B cell (primary cell): ENCODE results near the gene STPG4. TPM values are rescaled to one million over a fixed set of nuclear protein-coding genes. Genes with fewer than 3 reads are reported as not detected.

Experiments
- ATAC-seq: fragments of 200-7000 bp; cut with Tn5 transposase; one replicate; pipeline ENCODE4 v1.10.0; 2021; ENCODE audit warnings: low read depth, mild to moderate bottlenecking, moderate number of reproducible peaks, moderate library complexity
- CTCF ChIA-PET: fragments of 350-600 bp; sonication (Branson Sonifier 250); formaldehyde crosslinking; loops from one replicate; lab custom pipeline; 2021; ENCODE audit warnings: antibody characterized with exemption, inconsistent platforms; lab: Charles Lee
- POLR2A ChIA-PET: fragments of 350-600 bp; sonication (Branson Sonifier 250); formaldehyde crosslinking; loops from one replicate; lab custom pipeline; 2021; ENCODE audit warnings: antibody characterized with exemption; lab: Charles Lee
- DNase-seq: peaks from one replicate; pipeline ENCODE4 v3.0.0; 2013
- H2AFZ ChIP-seq: 2 replicates; pipeline ENCODE4 v1.6.1; 2012; ENCODE audit warnings: mild to moderate bottlenecking, low read depth, low read length; ENCODE audit not compliant: insufficient read depth, poor library complexity, severe bottlenecking
- H3K27ac ChIP-seq, 2 donors: 1 replicate in 1 of 2; 2 replicates in 1 of 2; pipeline ENCODE4 v1.5.1; 2012 to 2013; ENCODE audit warnings: low read length in 2 of 2, mild to moderate bottlenecking in 2 of 2, moderate library complexity in 1 of 2
- H3K27me3 ChIP-seq, 4 experiments: fragments of 200-600 bp in 1 of 4; sonication (generic) in 1 of 4; replicated peaks in 1 of 4; 1 replicate in 2 of 4; 2 replicates in 2 of 4; pipeline versions ENCODE4 v1.6.1 to v1.7.0; 2013 to 2016; ENCODE audit warnings: low read length in 3 of 4, mild to moderate bottlenecking in 2 of 4, mixed read lengths in 1 of 4, moderate library complexity in 1 of 4; ENCODE audit not compliant: insufficient read depth in 4 of 4, control insufficient read depth in 3 of 4; ENCODE audit errors: control extremely low read depth in 1 of 4
- H3K36me3 ChIP-seq, 2 experiments: replicated peaks in 1 of 2; 1 replicate in 1 of 2; 2 replicates in 1 of 2; pipeline versions ENCODE4 v1.6.1 to v1.7.1; 2013; ENCODE audit warnings: low read length in 1 of 2; ENCODE audit not compliant: insufficient read depth in 2 of 2, control insufficient read depth in 1 of 2; ENCODE audit errors: control extremely low read depth in 1 of 2, extremely low read depth in 1 of 2
- H3K4me1 ChIP-seq, 2 donors: fragments of 200-600 bp in 1 of 2; sonication (generic) in 1 of 2; 1 replicate in 1 of 2; 2 replicates in 1 of 2; pipeline versions ENCODE4 v1.5.1 to v1.6.1; 2013 to 2017; ENCODE audit warnings: low read length in 2 of 2; ENCODE audit not compliant: control insufficient read depth in 2 of 2, insufficient read depth in 2 of 2
- H3K4me2 ChIP-seq: replicated peaks from 2 replicates; pipeline ENCODE3; 2012; ENCODE audit warnings: mild to moderate bottlenecking, low read depth, low read length; ENCODE audit not compliant: poor library complexity, severe bottlenecking
- H3K4me3 ChIP-seq, 5 experiments: fragments of 200-600 bp in 1 of 5; sonication (generic) in 1 of 5; 1 replicate in 3 of 5; 2 replicates in 2 of 5; pipeline versions ENCODE4 v1.5.1 to v1.7.0; 2011 to 2016; ENCODE audit warnings: low read length in 4 of 5, mild to moderate bottlenecking in 4 of 5, low read depth in 2 of 5, control low read depth in 1 of 5, moderate library complexity in 1 of 5; ENCODE audit not compliant: insufficient read depth in 1 of 5; ENCODE audit errors: control extremely low read depth in 1 of 5, extremely low read depth in 1 of 5
- H3K79me2 ChIP-seq: fragments of 200-600 bp; sonication (generic); one replicate; pipeline ENCODE4 v1.6.0; 2016; ENCODE audit warnings: low read length; ENCODE audit not compliant: control insufficient read depth, insufficient read depth
- H3K9ac ChIP-seq: fragments of 200-600 bp; sonication (generic); 2 replicates; pipeline ENCODE4 v1.6.1; 2017; ENCODE audit warnings: mild to moderate bottlenecking, low read length, moderate library complexity
- H3K9me3 ChIP-seq, 3 donors: one replicate each; pipeline versions ENCODE4 v1.6.1 to v1.7.1; 2013; ENCODE audit warnings: low read length in 2 of 3; ENCODE audit not compliant: control insufficient read depth in 2 of 3, insufficient read depth in 1 of 3; ENCODE audit errors: control extremely low read depth in 1 of 3
- H4K20me1 ChIP-seq: 2 replicates; pipeline ENCODE4 v1.6.0; 2012; ENCODE audit warnings: mild to moderate bottlenecking, low read length; ENCODE audit not compliant: insufficient read depth, control insufficient read depth, poor library complexity, severe bottlenecking
- H3K27ac Mint-ChIP-seq: one replicate; pipeline ENCODE4 v1.8.0; 2021; ENCODE audit warnings: mixed read lengths
- H3K27me3 Mint-ChIP-seq: one replicate; pipeline ENCODE4 v1.8.0; 2021; ENCODE audit warnings: mixed read lengths
- H3K4me1 Mint-ChIP-seq: one replicate; pipeline ENCODE4 v1.8.0; 2021; ENCODE audit warnings: mixed read lengths
- H3K4me3 Mint-ChIP-seq: one replicate; pipeline ENCODE4 v1.8.0; 2021; ENCODE audit warnings: mixed read lengths
- H3K9me3 Mint-ChIP-seq: one replicate; pipeline ENCODE4 v1.8.0; 2022; ENCODE audit warnings: mixed read lengths; ENCODE audit not compliant: insufficient read depth
- EZH2 ChIP-seq: IDR thresholded peaks from 2 replicates; pipeline ENCODE4 v1.6.1; 2012; ENCODE audit warnings: borderline replicate concordance, low read depth, mild to moderate bottlenecking, moderate library complexity, low read length; ENCODE audit not compliant: insufficient read depth, poor library complexity, severe bottlenecking
- WGBS: methylation state at CpG from one replicate; pipeline ENCODE4 v1.1.5; 2013; ENCODE audit warnings: missing lambda C conversion rate; ENCODE audit not compliant: insufficient coverage; 5-methylcytosine and 5-hydroxymethylcytosine counted together
- intact Hi-C: fragments of 100-400 bp; cut with micrococcal nuclease; formaldehyde crosslinking; loops from one replicate; pipeline ENCODE4 v1.10.0; 2022
- polyA plus RNA-seq: library from polyadenylated mRNA; depleted of rRNA; stranded (reverse); fragments of >200 nt; gene quantifications from 2 replicates; pipeline ENCODE4 v1.2.3, GENCODE V29; 2012
- total RNA-seq, 2 donors: library from RNA; stranded (reverse); fragments of 120-200 nt in 1 of 2; gene quantifications; 1 replicate in 1 of 2; 2 replicates in 1 of 2; pipeline versions ENCODE4 v1.2.3 to v1.2.4, GENCODE V29; 2013 to 2022
- TF ChIP-seq, protein P1 (sequence below): fragments of 200-600 bp; IDR thresholded peaks from one replicate; pipeline ENCODE4 v1.8.0; 2022; ENCODE audit warnings: antibody characterized with exemption, mild to moderate bottlenecking

STPG4 gene
- total and polyA plus RNA-seq, 2 donors (not counting 1 experiment from before 2014, with no cell fraction given) = 0.31 to 0.79 TPM

DNA sequence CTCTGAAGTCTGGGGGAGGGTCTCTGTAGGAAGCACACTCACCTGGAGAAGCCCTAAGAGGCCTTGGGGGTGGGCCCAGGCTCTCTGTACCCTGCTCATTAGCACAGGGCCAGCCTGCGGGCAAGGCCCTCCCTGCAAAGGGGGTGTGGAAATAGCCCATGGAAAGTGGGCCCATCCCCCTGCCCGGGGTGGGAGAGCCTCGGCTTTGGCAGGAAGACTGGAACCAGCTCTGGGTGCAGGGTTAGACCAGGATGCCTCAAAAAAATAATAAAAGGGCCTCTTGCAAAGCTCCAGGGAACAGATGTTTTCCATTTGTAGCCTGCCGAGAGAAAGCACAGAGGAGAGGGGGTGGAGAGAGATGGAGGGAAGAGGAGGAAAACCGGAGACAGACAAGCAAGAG lies 98.7 kb downstream of the STPG4 start:
- 69% methylated on average over 5 of the region's 5 CpGs for WGBS
- peaks cover 29% of the 10 kb centered on the region for H3K79me2 ChIP-seq
- TF ChIP-seq, protein P1, sequence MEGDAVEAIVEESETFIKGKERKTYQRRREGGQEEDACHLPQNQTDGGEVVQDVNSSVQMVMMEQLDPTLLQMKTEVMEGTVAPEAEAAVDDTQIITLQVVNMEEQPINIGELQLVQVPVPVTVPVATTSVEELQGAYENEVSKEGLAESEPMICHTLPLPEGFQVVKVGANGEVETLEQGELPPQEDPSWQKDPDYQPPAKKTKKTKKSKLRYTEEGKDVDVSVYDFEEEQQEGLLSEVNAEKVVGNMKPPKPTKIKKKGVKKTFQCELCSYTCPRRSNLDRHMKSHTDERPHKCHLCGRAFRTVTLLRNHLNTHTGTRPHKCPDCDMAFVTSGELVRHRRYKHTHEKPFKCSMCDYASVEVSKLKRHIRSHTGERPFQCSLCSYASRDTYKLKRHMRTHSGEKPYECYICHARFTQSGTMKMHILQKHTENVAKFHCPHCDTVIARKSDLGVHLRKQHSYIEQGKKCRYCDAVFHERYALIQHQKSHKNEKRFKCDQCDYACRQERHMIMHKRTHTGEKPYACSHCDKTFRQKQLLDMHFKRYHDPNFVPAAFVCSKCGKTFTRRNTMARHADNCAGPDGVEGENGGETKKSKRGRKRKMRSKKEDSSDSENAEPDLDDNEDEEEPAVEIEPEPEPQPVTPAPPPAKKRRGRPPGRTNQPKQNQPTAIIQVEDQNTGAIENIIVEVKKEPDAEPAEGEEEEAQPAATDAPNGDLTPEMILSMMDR = no peak
- TF ChIP-seq EZH2 = no peak
- CTCF ChIA-PET = no interaction called here
- no peak overlapping the region for H2AFZ ChIP-seq
- intact Hi-C loops = loop anchor here (2.0 kb wide), 1 partner anchor 16 kb away; no protein-coding TSS in a partner anchor
- no peaks in the 10 kb centered on the region for H3K9me3 Mint-ChIP-seq
- peak overlapping the region; percentile 86 to 87 for H3K27ac ChIP-seq
- H3K4me3 ChIP-seq = peak overlapping the region in 1 of 5 experiments; percentile 41
- peaks cover 46% of the 10 kb centered on the region for H3K4me1 Mint-ChIP-seq
- H3K9me3 ChIP-seq = no peaks in the 10 kb centered on the region
- H3K36me3 ChIP-seq = peaks cover 0 to 70% of the 10 kb centered on the region in 2 experiments
- POLR2A ChIA-PET = no interaction called here
- no peaks in the 10 kb centered on the region for H3K27me3 ChIP-seq
- peaks cover 39 to 43% of the 10 kb centered on the region in 2 donors for H3K4me1 ChIP-seq
- DNase-seq = no peak
- peak overlapping the region; percentile 86 for H3K4me3 Mint-ChIP-seq
- peak overlapping the region; percentile 98 for H3K27ac Mint-ChIP-seq
- peak overlapping the region; percentile 52 for H3K9ac ChIP-seq
- no peak for ATAC-seq
- no peaks in the 10 kb centered on the region for H3K27me3 Mint-ChIP-seq
- no peaks in the 10 kb centered on the region for H4K20me1 ChIP-seq
- peak overlapping the region; percentile 78 for H3K4me2 ChIP-seq

DNA sequence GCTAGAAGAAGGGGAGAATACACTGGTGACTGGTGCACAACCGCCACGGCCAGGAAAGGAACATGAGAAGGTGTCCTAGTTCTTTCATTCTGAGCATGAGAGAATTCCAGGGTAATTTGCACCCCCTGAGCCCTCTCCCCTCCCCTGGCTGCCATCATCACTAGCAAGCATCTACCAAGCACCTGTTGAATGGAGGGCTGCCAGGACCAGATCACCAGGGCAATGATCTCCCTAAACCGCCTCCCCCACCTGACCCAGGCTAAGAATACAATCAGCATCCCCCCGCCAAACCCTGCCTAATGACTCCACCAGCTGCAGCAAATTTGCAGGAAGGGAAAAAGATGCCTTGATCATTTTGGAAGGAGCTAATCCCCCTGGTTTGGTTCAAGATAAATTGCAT lies 100.2 kb downstream of the STPG4 start:
- H3K9ac ChIP-seq = no peak overlapping the region
- H3K27ac Mint-ChIP-seq = peak overlapping the region; percentile 66

More for the DNA sequence above, 100.2 kb downstream of the STPG4 start:
- no peak for TF ChIP-seq EZH2
- TF ChIP-seq, protein P1 = no peak
- H3K27ac ChIP-seq = peak overlapping the region in 1 of 2 donors; percentile 86
- H3K4me2 ChIP-seq = no peak overlapping the region
- no peaks in the 10 kb centered on the region for H3K27me3 ChIP-seq
- H2AFZ ChIP-seq = no peak overlapping the region
- peaks cover 39 to 43% of the 10 kb centered on the region in 2 donors for H3K4me1 ChIP-seq
- no peaks in the 10 kb centered on the region for H4K20me1 ChIP-seq
- 90% methylated on average over 2 of the region's 4 CpGs for WGBS
- CTCF ChIA-PET = no interaction called here
- no peaks in the 10 kb centered on the region for H3K9me3 ChIP-seq
- H3K4me1 Mint-ChIP-seq = peaks cover 46% of the 10 kb centered on the region
- POLR2A ChIA-PET = no interaction called here
- H3K36me3 ChIP-seq = peaks cover 0 to 72% of the 10 kb centered on the region in 2 experiments
- H3K4me3 ChIP-seq = no peak overlapping the region
- intact Hi-C loops = no loop called here
- peaks cover 30% of the 10 kb centered on the region for H3K79me2 ChIP-seq
- H3K4me3 Mint-ChIP-seq = no peak overlapping the region
- no peaks in the 10 kb centered on the region for H3K9me3 Mint-ChIP-seq
- no peak for ATAC-seq
- DNase-seq = no peak
- H3K27me3 Mint-ChIP-seq = no peaks in the 10 kb centered on the region
